Naive thymus-derived CD4-positive, alpha-beta T cell (primary cell): ENCODE measurements around the gene GIMAP2. TPM values are rescaled to one million over a fixed set of nuclear protein-coding genes. Genes with fewer than 3 reads are reported as not detected.

Experiments used
- ATAC-seq: fragments of 150-1000 bp; cut with Tn5 transposase; 2 replicates; pipeline ENCODE4 v1.10.0; 2021; ENCODE audit warnings: mild to moderate bottlenecking, moderate library complexity
- CTCF ChIA-PET: fragments of 350-600 bp; sonication (Branson Sonifier 250); formaldehyde crosslinking; loops from one replicate; lab custom pipeline; 2021; ENCODE audit warnings: antibody characterized with exemption; lab: Charles Lee
- POLR2A ChIA-PET: fragments of 350-600 bp; sonication (Branson Sonifier 250); formaldehyde crosslinking; loops from one replicate; lab custom pipeline; 2021; ENCODE audit warnings: antibody characterized with exemption, inconsistent platforms; lab: Charles Lee
- DNase-seq, 9 donors: peaks; one replicate each; pipeline versions ENCODE4 v3.0.0 to v3.0.0-alpha.2; 2020 to 2022; ENCODE audit warnings: mixed read lengths in 1 of 9
- H3K27ac ChIP-seq: one replicate; pipeline ENCODE4 v1.7.0; 2013; ENCODE audit warnings: mild to moderate bottlenecking, low read depth, low read length, moderate library complexity
- H3K27me3 ChIP-seq, 2 donors: one replicate each; pipeline ENCODE4 v1.7.0; 2013; ENCODE audit warnings: low read length in 2 of 2, mild to moderate bottlenecking in 2 of 2, moderate library complexity in 2 of 2; ENCODE audit not compliant: control insufficient read depth in 2 of 2, insufficient read depth in 2 of 2
- H3K36me3 ChIP-seq, 3 experiments: 1 replicate in 2 of 3; 2 replicates in 1 of 3; pipeline ENCODE4 v1.7.0; 2013; ENCODE audit warnings: low read length in 3 of 3, mild to moderate bottlenecking in 3 of 3, moderate library complexity in 1 of 3; ENCODE audit not compliant: insufficient read depth in 3 of 3, control insufficient read depth in 2 of 3
- H3K4me1 ChIP-seq, 2 donors: one replicate each; pipeline ENCODE4 v1.7.0; 2013; ENCODE audit warnings: low read length in 2 of 2, mild to moderate bottlenecking in 2 of 2, moderate library complexity in 1 of 2; ENCODE audit not compliant: control insufficient read depth in 2 of 2, insufficient read depth in 2 of 2
- H3K4me3 ChIP-seq: 2 replicates; pipeline ENCODE4 v1.7.0; 2013; ENCODE audit warnings: mild to moderate bottlenecking, low read length
- H3K9me3 ChIP-seq, 3 experiments: 1 replicate in 2 of 3; 2 replicates in 1 of 3; pipeline ENCODE4 v1.7.0; 2013; ENCODE audit warnings: low read length in 3 of 3; ENCODE audit not compliant: control insufficient read depth in 2 of 3
- H3K27ac Mint-ChIP-seq, 9 donors: one replicate each; pipeline ENCODE4 v1.8.0; 2020 to 2022; ENCODE audit warnings: mixed read lengths in 9 of 9, mild to moderate bottlenecking in 8 of 9, moderate library complexity in 5 of 9, inconsistent platforms in 2 of 9
- H3K27me3 Mint-ChIP-seq, 5 donors: one replicate each; pipeline ENCODE4 v1.8.0; 2021 to 2022; ENCODE audit warnings: mixed read lengths in 5 of 5, mild to moderate bottlenecking in 1 of 5
- H3K36me3 Mint-ChIP-seq, 5 donors: one replicate each; pipeline ENCODE4 v1.8.0; 2020 to 2022; ENCODE audit warnings: mixed read lengths in 5 of 5, mild to moderate bottlenecking in 3 of 5, inconsistent platforms in 1 of 5
- H3K4me1 Mint-ChIP-seq, 7 donors: one replicate each; pipeline ENCODE4 v1.8.0; 2020 to 2022; ENCODE audit warnings: mixed read lengths in 7 of 7, mild to moderate bottlenecking in 3 of 7, inconsistent platforms in 1 of 7
- H3K4me3 Mint-ChIP-seq, 10 donors: one replicate each; pipeline ENCODE4 v1.8.0; 2020 to 2022; ENCODE audit warnings: mild to moderate bottlenecking in 10 of 10, mixed read lengths in 10 of 10, moderate library complexity in 6 of 10, inconsistent platforms in 2 of 10
- H3K9me3 Mint-ChIP-seq, 11 donors: one replicate each; pipeline ENCODE4 v1.8.0; 2020 to 2022; ENCODE audit warnings: mixed read lengths in 11 of 11, mild to moderate bottlenecking in 4 of 11, inconsistent platforms in 1 of 11, moderate library complexity in 1 of 11
- intact Hi-C, 2 donors: fragments of 100-400 bp; cut with micrococcal nuclease; formaldehyde crosslinking; loops; one replicate each; pipeline ENCODE4 v1.15.1; 2023
- polyA plus RNA-seq, 2 donors: library from polyadenylated mRNA; unstranded; fragments of 300-500 nt; fragmentation: Illumina TruSeq; gene quantifications; one replicate each; pipeline ENCODE4 v1.2.3, GENCODE V29; 2021
- total RNA-seq, 6 experiments: library from RNA in 5 of 6; stranded (reverse) in 5 of 6; gene quantifications; 1 replicate in 5 of 6; 2 replicates in 1 of 6; pipeline ENCODE4 v1.2.3 and lab custom pipeline; 2021 to 2026

The GIMAP2 gene
- total and polyA plus RNA-seq, 7 experiments from 2014 or later, result 79.4 to 286 (median 150) TPM

DNA sequence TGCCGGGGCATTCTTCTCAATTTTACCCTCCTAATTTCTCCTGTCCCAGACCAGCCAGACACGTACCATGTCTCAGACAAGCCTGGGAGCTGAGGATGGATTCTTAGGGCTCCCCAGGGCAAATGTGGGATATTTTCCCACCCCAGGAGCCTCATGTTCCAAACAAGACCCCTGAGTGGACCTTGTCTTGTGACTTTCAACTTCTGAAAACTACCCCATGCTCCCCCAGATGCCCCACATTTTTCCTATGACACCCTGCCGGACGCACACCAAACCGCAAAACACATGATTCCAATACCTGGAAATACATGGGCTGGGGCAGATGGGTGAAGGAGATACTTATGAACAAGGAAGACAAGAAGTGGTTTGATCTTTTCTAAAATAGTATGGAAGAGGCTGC, 52.6 kb downstream of the GIMAP2 start:
- no peaks in the 10 kb centered on the region for H3K27me3 Mint-ChIP-seq
- peaks cover 17 to 48% (median 26%) of the 10 kb centered on the region in 3 experiments for H3K36me3 ChIP-seq
- H3K4me1 ChIP-seq, result peaks cover 49 to 56% of the 10 kb centered on the region in 2 donors
- peak overlapping the region; percentile 90 to 100 (median 98) for H3K4me3 Mint-ChIP-seq
- intact Hi-C loops, result loop anchor here (1.0 to 5.0 kb wide), 5 partner anchors 70 to 381 kb away; partner anchors contain the start of genes GIMAP6 (in 1 of the 2) and GIMAP8 (in 1 of the 2)
- DNase-seq, result no peak
- peaks cover 40 to 57% (median 52%) of the 10 kb centered on the region in 5 donors for H3K36me3 Mint-ChIP-seq
- CTCF ChIA-PET, result interaction anchor here (0.9 to 5.2 kb wide), 7 partner anchors 15 to 290 kb away, joined by 3 to 37 read pairs (median 4); partner anchors contain the start of genes GIMAP1 and GIMAP2
- H3K4me3 ChIP-seq, result peak overlapping the region; percentile 84
- peak overlapping the region; percentile 87 to 99 (median 96) for H3K27ac Mint-ChIP-seq
- no peak for ATAC-seq
- H3K4me1 Mint-ChIP-seq, result peaks cover 56 to 73% (median 65%) of the 10 kb centered on the region in 7 donors
- no peaks in the 10 kb centered on the region for H3K9me3 ChIP-seq
- no peaks in the 10 kb centered on the region for H3K27me3 ChIP-seq
- H3K27ac ChIP-seq, result peak overlapping the region; percentile 82
- POLR2A ChIA-PET, result interaction anchor here (0.7 to 16.2 kb wide), 35 partner anchors 9 to 293 kb away, joined by 3 to 467 read pairs (median 8); partner anchors contain the start of genes GIMAP1, GIMAP2, GIMAP4 and GIMAP6
- peaks cover 0 to 4% (median 0%) of the 10 kb centered on the region in 11 donors for H3K9me3 Mint-ChIP-seq

DNA sequence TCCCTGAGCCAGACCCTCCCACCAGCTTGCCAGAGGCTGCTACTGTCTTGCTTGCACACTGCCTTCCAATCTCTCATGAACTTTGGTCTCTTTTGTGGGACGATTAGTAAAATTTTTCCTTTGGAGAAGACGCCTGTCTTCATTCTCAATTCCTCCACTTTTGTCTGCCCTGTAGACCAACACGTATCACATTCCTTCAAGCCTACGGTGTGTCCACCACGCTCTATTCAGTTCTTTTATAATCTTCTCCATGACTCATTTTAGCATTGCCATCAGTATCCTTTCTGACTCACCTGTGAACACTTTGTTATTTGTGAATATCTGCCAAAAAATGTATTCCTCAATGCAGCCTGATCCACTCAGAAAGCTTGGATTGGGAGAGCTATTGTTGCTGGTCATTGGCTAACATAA, 53.1 kb downstream of the GIMAP2 start:
- peak overlapping the region; percentile 84 for H3K4me3 ChIP-seq
- Mint-ChIP-seq H3K27me3 (no peaks in the 10 kb centered on the region), H3K9me3 (peaks cover 0 to 4% (median 0%) of the 10 kb centered on the region in 11 donors), H3K36me3 (peaks cover 45 to 62% (median 57%) of the 10 kb centered on the region in 5 donors), H3K27ac (peak overlapping the region; percentile 87 to 99 (median 96)), H3K4me1 (peaks cover 56 to 73% (median 65%) of the 10 kb centered on the region in 7 donors), H3K4me3 (peak overlapping the region; percentile 90 to 100 (median 98))
- H3K36me3 ChIP-seq, result peaks cover 22 to 54% (median 26%) of the 10 kb centered on the region in 3 experiments
- CTCF ChIA-PET, result interaction anchor here (0.9 to 5.2 kb wide), 9 partner anchors 14 to 290 kb away, joined by 3 to 37 read pairs (median 3); partner anchors contain the start of genes GIMAP1 and GIMAP2
- ATAC-seq (no peak), DNase-seq (no peak)
- peak overlapping the region; percentile 82 for H3K27ac ChIP-seq
- POLR2A ChIA-PET, result interaction anchor here (0.6 to 16.2 kb wide), 37 partner anchors 9 to 293 kb away, joined by 3 to 467 read pairs (median 7); partner anchors contain the start of genes GIMAP1, GIMAP2, GIMAP4 and GIMAP6
- peaks cover 47 to 56% of the 10 kb centered on the region in 2 donors for H3K4me1 ChIP-seq
- no peaks in the 10 kb centered on the region for H3K27me3 ChIP-seq
- intact Hi-C loops, result loop anchor here (1.0 to 5.0 kb wide), 5 partner anchors 70 to 381 kb away; partner anchors contain the start of genes GIMAP6 (in 1 of the 2) and GIMAP8 (in 1 of the 2)
- no peaks in the 10 kb centered on the region for H3K9me3 ChIP-seq

DNA sequence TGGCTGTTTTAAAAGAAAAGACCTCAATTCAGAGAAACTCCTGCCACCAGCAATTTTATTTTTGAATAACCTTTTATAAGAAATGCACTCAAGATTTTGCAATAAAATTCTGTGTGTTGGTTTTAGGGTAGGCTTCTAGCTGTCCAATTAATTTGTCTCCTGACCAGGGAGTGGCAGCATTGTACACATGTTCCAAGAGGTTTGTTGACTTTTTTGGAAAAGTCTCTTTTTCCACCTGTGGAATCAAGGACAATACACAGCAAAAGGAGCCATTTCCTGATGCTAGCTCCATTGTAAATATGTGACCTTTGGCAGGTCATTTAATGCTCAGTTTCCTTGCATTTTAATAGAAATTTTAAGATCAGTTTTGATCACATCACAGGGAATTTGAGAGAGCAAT, 53.5 kb downstream of the GIMAP2 start:
- ATAC-seq, result no peak
- Histone ChIP-seq H3K27me3 (no peaks in the 10 kb centered on the region), H3K36me3 (peaks cover 24 to 58% (median 26%) of the 10 kb centered on the region in 3 experiments), H3K27ac (peak overlapping the region; percentile 82), H3K4me3 (peak overlapping the region; percentile 84), H3K4me1 (peaks cover 42 to 56% of the 10 kb centered on the region in 2 donors), H3K9me3 (no peaks in the 10 kb centered on the region)
- Mint-ChIP-seq H3K4me3 (peak overlapping the region; percentile 90 to 100 (median 98)), H3K27ac (peak overlapping the region; percentile 91 to 99 (median 96)), H3K27me3 (no peaks in the 10 kb centered on the region), H3K36me3 (peaks cover 46 to 66% (median 61%) of the 10 kb centered on the region in 5 donors), H3K9me3 (peaks cover 0 to 4% (median 0%) of the 10 kb centered on the region in 11 donors), H3K4me1 (peaks cover 56 to 73% (median 63%) of the 10 kb centered on the region in 7 donors)
- DNase-seq, result no peak
- intact Hi-C loops, result loop anchor here (2.0 to 5.0 kb wide), 3 partner anchors 107 to 382 kb away; partner anchors contain the start of gene GIMAP6 (in 1 of the 2)
- POLR2A ChIA-PET, result interaction anchor here (0.6 to 16.2 kb wide), 28 partner anchors 9 to 294 kb away, joined by 3 to 467 read pairs (median 10); partner anchors contain the start of genes GIMAP1, GIMAP2, GIMAP4 and GIMAP6
- CTCF ChIA-PET, result interaction anchor here (0.9 to 5.2 kb wide), 8 partner anchors 14 to 290 kb away, joined by 3 to 37 read pairs (median 4); partner anchors contain the start of genes GIMAP1 and GIMAP2

- Histone ChIP-seq H3K9me3 (no peaks in the 10 kb centered on the region), H3K4me1 (peaks cover 36 to 53% of the 10 kb centered on the region in 2 donors), H3K27ac (peak overlapping the region; percentile 82), H3K27me3 (no peaks in the 10 kb centered on the region), H3K36me3 (peaks cover 24 to 68% (median 26%) of the 10 kb centered on the region in 3 experiments), H3K4me3 (peak overlapping the region; percentile 84)
- H3K4me1 Mint-ChIP-seq, result peaks cover 56 to 73% (median 63%) of the 10 kb centered on the region in 7 donors
- ChIA-PET CTCF (no interaction called here), POLR2A (interaction anchor here (1.0 to 16.2 kb wide), 22 partner anchors 8 to 291 kb away, joined by 4 to 467 read pairs (median 118); partner anchors contain the start of genes GIMAP1, GIMAP2, GIMAP4 and GIMAP6)
- DNase-seq (no peak), ATAC-seq (no peak)
- peak overlapping the region; percentile 90 to 100 (median 98) for H3K4me3 Mint-ChIP-seq
- peak overlapping the region; percentile 93 to 97 (median 95) for H3K27ac Mint-ChIP-seq
- H3K36me3 Mint-ChIP-seq, result peaks cover 54 to 76% (median 71%) of the 10 kb centered on the region in 5 donors
- no peaks in the 10 kb centered on the region for H3K27me3 Mint-ChIP-seq
- intact Hi-C loops, result loop anchor here (1.0 kb wide), 2 partner anchors 15 to 225 kb away; no protein-coding TSS in a partner anchor
- H3K9me3 Mint-ChIP-seq, result peaks cover 0 to 4% (median 0%) of the 10 kb centered on the region in 11 donors
These were observed 54.5 kb downstream of the GIMAP2 start for GRCh38 chr7:150740053-150740452.

GRCh38 chr7:150742286-150742968, 56.9 kb downstream of the GIMAP2 start:
- Mint-ChIP-seq H3K4me3 (peak overlapping the region; percentile 90 to 100 (median 98)), H3K27ac (peak overlapping the region; percentile 93 to 97 (median 95)), H3K4me1 (peaks cover 51 to 76% (median 68%) of the 10 kb centered on the region in 7 donors), H3K9me3 (peaks cover 0 to 4% (median 0%) of the 10 kb centered on the region in 11 donors), H3K27me3 (no peaks in the 10 kb centered on the region), H3K36me3 (peaks cover 59 to 90% (median 85%) of the 10 kb centered on the region in 5 donors)
- DNase-seq (peak in 2 of 9 donors; percentile 41 to 47), ATAC-seq (no peak)
- Histone ChIP-seq H3K9me3 (no peaks in the 10 kb centered on the region), H3K36me3 (peaks cover 24 to 71% (median 26%) of the 10 kb centered on the region in 3 experiments), H3K27me3 (no peaks in the 10 kb centered on the region), H3K27ac (peak overlapping the region; percentile 82), H3K4me3 (peak overlapping the region; percentile 84), H3K4me1 (peaks cover 41 to 62% of the 10 kb centered on the region in 2 donors)
- POLR2A ChIA-PET, result interaction anchor here (0.6 to 12.5 kb wide), 35 partner anchors 8 to 335 kb away, joined by 3 to 267 read pairs (median 6); partner anchors contain the start of genes GIMAP1, GIMAP2, GIMAP4 and GIMAP6
- intact Hi-C loops, result no loop called here
- CTCF ChIA-PET, result interaction anchor here (1.0 to 3.2 kb wide), 11 partner anchors 10 to 297 kb away, joined by 3 to 17 read pairs (median 4); partner anchors contain the start of genes GIMAP1, GIMAP2, GIMAP4 and GIMAP8
